CD14-positive monocyte (primary cell): ENCODE data around the gene ZBTB7C. TPM values are rescaled to one million over a fixed set of nuclear protein-coding genes. Genes with fewer than 3 reads are reported as not detected.

Experiments
- DNase-seq, 3 donors: peaks; one replicate each; pipeline ENCODE4 v3.0.0-alpha.2; 2011 to 2022
- H2AFZ ChIP-seq: 2 replicates; pipeline ENCODE4 v1.6.0; 2012; ENCODE audit warnings: mild to moderate bottlenecking, low read depth, low read length, inconsistent platforms; ENCODE audit not compliant: insufficient read depth, poor library complexity, severe bottlenecking
- H3K27ac ChIP-seq, 2 donors: 1 replicate in 1 of 2; 2 replicates in 1 of 2; pipeline ENCODE4 v1.5.1; 2012 to 2013; ENCODE audit warnings: low read length in 2 of 2, control low read depth in 1 of 2, inconsistent platforms in 1 of 2, low read depth in 1 of 2, mild to moderate bottlenecking in 1 of 2
- H3K27me3 ChIP-seq, 2 donors: one replicate each; pipeline versions ENCODE4 v1.6.0 to v1.6.1; 2011 to 2013; ENCODE audit warnings: low read length in 2 of 2; ENCODE audit not compliant: control insufficient read depth in 2 of 2, insufficient read depth in 2 of 2
- H3K36me3 ChIP-seq, 2 donors: replicated peaks in 1 of 2; 1 replicate in 1 of 2; 2 replicates in 1 of 2; pipeline versions ENCODE4 v1.5.1 to v1.6.1; 2012 to 2013; ENCODE audit warnings: low read length in 2 of 2, control low read depth in 1 of 2, inconsistent platforms in 1 of 2, mild to moderate bottlenecking in 1 of 2; ENCODE audit not compliant: insufficient read depth in 2 of 2, control insufficient read depth in 1 of 2
- H3K4me1 ChIP-seq, 2 donors: 1 replicate in 1 of 2; 2 replicates in 1 of 2; pipeline versions ENCODE4 v1.5.1 to v1.6.1; 2012 to 2013; ENCODE audit warnings: low read length in 2 of 2, control low read depth in 1 of 2, inconsistent platforms in 1 of 2, mild to moderate bottlenecking in 1 of 2, moderate library complexity in 1 of 2; ENCODE audit not compliant: insufficient read depth in 2 of 2, control insufficient read depth in 1 of 2
- H3K4me2 ChIP-seq: replicated peaks from 2 replicates; pipeline ENCODE3; 2012; ENCODE audit warnings: low read length, moderate library complexity, mild to moderate bottlenecking; ENCODE audit not compliant: poor library complexity, severe bottlenecking; ENCODE audit errors: extremely low read depth
- H3K4me3 ChIP-seq, 3 experiments: fragments of 200-600 bp in 1 of 3; sonication (generic) in 1 of 3; replicated peaks in 1 of 3; 1 replicate in 2 of 3; 2 replicates in 1 of 3; pipeline ENCODE4 v1.5.1; 2011 to 2013; ENCODE audit warnings: low read length in 3 of 3, mild to moderate bottlenecking in 3 of 3, control low read depth in 2 of 3, low read depth in 2 of 3, inconsistent platforms in 1 of 3, moderate library complexity in 1 of 3
- H3K79me2 ChIP-seq: 2 replicates; pipeline ENCODE4 v1.6.0; 2012; ENCODE audit warnings: mild to moderate bottlenecking, control low read depth, inconsistent platforms, low read length, moderate library complexity; ENCODE audit not compliant: insufficient read depth
- H3K9ac ChIP-seq: 2 replicates; pipeline ENCODE4 v1.6.0; 2017; ENCODE audit warnings: low read length, mild to moderate bottlenecking; ENCODE audit not compliant: insufficient read depth, poor library complexity, severe bottlenecking
- H3K9me3 ChIP-seq, 2 donors: replicated peaks in 1 of 2; 1 replicate in 1 of 2; 2 replicates in 1 of 2; pipeline versions ENCODE4 v1.5.1 to v1.6.1; 2012 to 2013; ENCODE audit warnings: low read length in 2 of 2, control low read depth in 1 of 2; ENCODE audit not compliant: control insufficient read depth in 1 of 2, insufficient read depth in 1 of 2
- H4K20me1 ChIP-seq: 2 replicates; pipeline ENCODE4 v1.6.0; 2012; ENCODE audit warnings: mild to moderate bottlenecking, low read length, control low read depth, moderate library complexity; ENCODE audit not compliant: insufficient read depth
- H3K27ac Mint-ChIP-seq, 7 donors: one replicate each; pipeline ENCODE4 v1.8.0; 2020; ENCODE audit warnings: mild to moderate bottlenecking in 7 of 7, mixed read lengths in 7 of 7, moderate library complexity in 6 of 7, inconsistent platforms in 2 of 7
- H3K27me3 Mint-ChIP-seq, 3 donors: one replicate each; pipeline ENCODE4 v1.8.0; 2021 to 2022; ENCODE audit warnings: low read depth in 3 of 3, mild to moderate bottlenecking in 3 of 3, mixed read lengths in 3 of 3, moderate library complexity in 3 of 3, inconsistent platforms in 1 of 3
- H3K36me3 Mint-ChIP-seq, 2 donors: one replicate each; pipeline ENCODE4 v1.8.0; 2020; ENCODE audit warnings: mixed read lengths in 2 of 2, inconsistent platforms in 1 of 2, mild to moderate bottlenecking in 1 of 2
- H3K4me1 Mint-ChIP-seq: one replicate; pipeline ENCODE4 v1.8.0; 2020; ENCODE audit warnings: mild to moderate bottlenecking, mixed read lengths
- H3K4me3 Mint-ChIP-seq, 2 donors: one replicate each; pipeline ENCODE4 v1.8.0; 2020; ENCODE audit warnings: mild to moderate bottlenecking in 2 of 2, mixed read lengths in 2 of 2, moderate library complexity in 1 of 2
- H3K9me3 Mint-ChIP-seq, 7 donors: one replicate each; pipeline ENCODE4 v1.8.0; 2020 to 2022; ENCODE audit warnings: mixed read lengths in 7 of 7, mild to moderate bottlenecking in 6 of 7, moderate library complexity in 6 of 7, inconsistent platforms in 2 of 7
- WGBS: methylation state at CpG from one replicate; pipeline ENCODE4 v1.1.5; 2013; ENCODE audit warnings: missing lambda C conversion rate; ENCODE audit not compliant: insufficient coverage; 5-methylcytosine and 5-hydroxymethylcytosine counted together
- intact Hi-C, 2 donors: fragments of 100-400 bp; cut with micrococcal nuclease; formaldehyde crosslinking; loops; one replicate each; pipeline versions ENCODE4 v1.15.0 to v1.15.1; 2023
- polyA plus RNA-seq, 3 donors: library from polyadenylated mRNA; depleted of rRNA in 1 of 3; unstranded in 2 of 3; stranded (reverse) in 1 of 3; fragments of 300-500 nt in 2 of 3; fragments of >200 nt in 1 of 3; fragmentation: Illumina TruSeq in 2 of 3; gene quantifications; 1 replicate in 2 of 3; 2 replicates in 1 of 3; pipeline ENCODE4 v1.2.3, GENCODE V29; 2012 to 2021
- TF ChIP-seq, protein P1 (sequence below): fragments of 200-600 bp; IDR thresholded peaks from one replicate; pipeline ENCODE4 v1.8.0; 2022; ENCODE audit warnings: antibody characterized with exemption, mild to moderate bottlenecking

ZBTB7C gene
- polyA plus RNA-seq, 3 donors = 0.03 to 0.09 TPM; not detected in 1

DNA sequence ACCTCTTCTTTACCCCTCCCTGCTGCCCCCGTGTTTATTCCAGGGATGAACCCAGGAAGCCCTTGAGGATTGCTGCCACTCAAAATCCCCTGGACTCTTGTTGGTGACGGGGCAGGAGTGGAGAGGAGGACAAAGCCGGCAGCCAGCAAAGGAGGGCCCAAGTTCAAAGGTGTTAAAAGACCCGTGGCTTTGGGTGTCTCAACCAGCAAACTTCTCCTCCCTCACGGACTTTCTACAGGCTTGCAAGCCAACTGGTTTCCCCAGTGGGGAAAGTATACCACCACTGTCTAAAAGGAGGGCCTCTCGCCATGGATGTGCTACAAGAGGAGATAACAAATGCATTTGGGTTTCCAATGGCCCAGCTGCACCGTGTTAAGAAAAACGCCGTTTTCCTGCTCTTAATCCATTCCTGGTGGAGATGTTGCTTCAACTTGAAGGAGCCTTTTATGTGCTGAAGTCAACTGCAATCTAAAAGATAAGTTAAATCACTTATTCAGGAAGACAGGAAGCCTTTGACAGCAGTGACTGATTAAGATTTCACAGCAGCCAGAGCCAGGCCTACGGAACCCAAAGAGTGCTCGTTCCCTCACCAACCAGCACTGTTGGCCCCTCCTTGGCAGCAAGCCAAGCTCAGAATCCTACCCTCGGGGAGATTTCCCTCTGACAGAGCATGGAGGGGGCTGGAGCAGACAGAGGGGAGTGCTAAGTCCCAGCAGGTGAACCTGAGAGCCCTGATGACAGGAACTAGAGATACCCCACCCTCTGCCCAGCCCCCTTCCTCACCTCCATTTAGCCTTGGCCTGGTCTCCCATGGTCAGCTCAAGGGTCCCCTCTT, 57.8 kb downstream of the ZBTB7C start:
- Mint-ChIP-seq H3K36me3 (no peaks in the 10 kb centered on the region), H3K4me3 (no peak overlapping the region), H3K9me3 (no peaks in the 10 kb centered on the region), H3K27ac (no peak overlapping the region), H3K27me3 (peaks cover 3 to 17% (median 12%) of the 10 kb centered on the region in 3 donors), H3K4me1 (no peaks in the 10 kb centered on the region)
- Histone ChIP-seq H3K36me3 (no peaks in the 10 kb centered on the region), H3K9me3 (no peaks in the 10 kb centered on the region), H3K4me2 (no peak overlapping the region), H2AFZ (no peak overlapping the region), H3K79me2 (no peaks in the 10 kb centered on the region), H3K9ac (no peak overlapping the region), H3K4me1 (no peaks in the 10 kb centered on the region), H3K4me3 (no peak overlapping the region), H4K20me1 (no peaks in the 10 kb centered on the region), H3K27me3 (no peaks in the 10 kb centered on the region), H3K27ac (no peak overlapping the region)
- TF ChIP-seq, protein P1, sequence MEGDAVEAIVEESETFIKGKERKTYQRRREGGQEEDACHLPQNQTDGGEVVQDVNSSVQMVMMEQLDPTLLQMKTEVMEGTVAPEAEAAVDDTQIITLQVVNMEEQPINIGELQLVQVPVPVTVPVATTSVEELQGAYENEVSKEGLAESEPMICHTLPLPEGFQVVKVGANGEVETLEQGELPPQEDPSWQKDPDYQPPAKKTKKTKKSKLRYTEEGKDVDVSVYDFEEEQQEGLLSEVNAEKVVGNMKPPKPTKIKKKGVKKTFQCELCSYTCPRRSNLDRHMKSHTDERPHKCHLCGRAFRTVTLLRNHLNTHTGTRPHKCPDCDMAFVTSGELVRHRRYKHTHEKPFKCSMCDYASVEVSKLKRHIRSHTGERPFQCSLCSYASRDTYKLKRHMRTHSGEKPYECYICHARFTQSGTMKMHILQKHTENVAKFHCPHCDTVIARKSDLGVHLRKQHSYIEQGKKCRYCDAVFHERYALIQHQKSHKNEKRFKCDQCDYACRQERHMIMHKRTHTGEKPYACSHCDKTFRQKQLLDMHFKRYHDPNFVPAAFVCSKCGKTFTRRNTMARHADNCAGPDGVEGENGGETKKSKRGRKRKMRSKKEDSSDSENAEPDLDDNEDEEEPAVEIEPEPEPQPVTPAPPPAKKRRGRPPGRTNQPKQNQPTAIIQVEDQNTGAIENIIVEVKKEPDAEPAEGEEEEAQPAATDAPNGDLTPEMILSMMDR = no peak
- 75% methylated on average over 4 of the region's 12 CpGs for WGBS
- intact Hi-C loops = no loop called here
- no peak for DNase-seq

DNA sequence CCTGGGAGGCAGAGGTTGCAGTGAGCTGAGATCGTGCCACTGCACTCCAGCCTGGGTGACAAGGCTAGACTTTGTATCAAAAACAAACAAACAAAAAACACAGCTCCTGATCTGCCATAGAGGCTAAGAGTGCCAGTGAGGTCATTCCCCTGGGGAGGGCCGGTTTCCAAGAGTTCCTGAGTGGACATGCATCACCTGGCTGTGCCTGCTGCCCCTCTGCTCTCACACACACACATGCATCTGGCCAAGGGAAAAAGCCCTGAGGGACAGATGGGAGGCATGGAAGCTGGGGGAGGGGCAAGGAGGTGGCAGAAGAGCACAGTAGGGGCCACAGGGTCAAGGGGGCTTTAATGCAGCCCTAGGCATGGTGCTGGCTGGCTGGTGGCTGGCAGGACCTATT, 60.4 kb downstream of the ZBTB7C start:
- Mint-ChIP-seq H3K36me3 (no peaks in the 10 kb centered on the region), H3K4me1 (no peaks in the 10 kb centered on the region), H3K9me3 (no peaks in the 10 kb centered on the region), H3K4me3 (no peak overlapping the region), H3K27me3 (peaks cover 7 to 16% (median 8%) of the 10 kb centered on the region in 3 donors), H3K27ac (no peak overlapping the region)
- intact Hi-C loops = no loop called here
- H4K20me1 ChIP-seq = no peaks in the 10 kb centered on the region
- no CpG with 5 or more reads among the region's 2 CpGs for WGBS
- no peaks in the 10 kb centered on the region for H3K36me3 ChIP-seq
- H3K4me2 ChIP-seq = no peak overlapping the region
- TF ChIP-seq, protein P1 = no peak
- no peaks in the 10 kb centered on the region for H3K79me2 ChIP-seq
- H3K9ac ChIP-seq = no peak overlapping the region
- no peaks in the 10 kb centered on the region for H3K27me3 ChIP-seq
- H3K27ac ChIP-seq = no peak overlapping the region
- DNase-seq = no peak
- no peaks in the 10 kb centered on the region for H3K9me3 ChIP-seq
- H3K4me3 ChIP-seq = no peak overlapping the region
- no peak overlapping the region for H2AFZ ChIP-seq
- H3K4me1 ChIP-seq = no peaks in the 10 kb centered on the region
